ENCODE measurements around the gene GPR161. TPM values are rescaled to one million over a fixed set of nuclear protein-coding genes. Genes with fewer than 3 reads are reported as not detected.

The GPR161 gene
- total and polyA plus RNA-seq, 12 donors: 0.93 to 3.3 (median 2.3) TPM

DNA sequence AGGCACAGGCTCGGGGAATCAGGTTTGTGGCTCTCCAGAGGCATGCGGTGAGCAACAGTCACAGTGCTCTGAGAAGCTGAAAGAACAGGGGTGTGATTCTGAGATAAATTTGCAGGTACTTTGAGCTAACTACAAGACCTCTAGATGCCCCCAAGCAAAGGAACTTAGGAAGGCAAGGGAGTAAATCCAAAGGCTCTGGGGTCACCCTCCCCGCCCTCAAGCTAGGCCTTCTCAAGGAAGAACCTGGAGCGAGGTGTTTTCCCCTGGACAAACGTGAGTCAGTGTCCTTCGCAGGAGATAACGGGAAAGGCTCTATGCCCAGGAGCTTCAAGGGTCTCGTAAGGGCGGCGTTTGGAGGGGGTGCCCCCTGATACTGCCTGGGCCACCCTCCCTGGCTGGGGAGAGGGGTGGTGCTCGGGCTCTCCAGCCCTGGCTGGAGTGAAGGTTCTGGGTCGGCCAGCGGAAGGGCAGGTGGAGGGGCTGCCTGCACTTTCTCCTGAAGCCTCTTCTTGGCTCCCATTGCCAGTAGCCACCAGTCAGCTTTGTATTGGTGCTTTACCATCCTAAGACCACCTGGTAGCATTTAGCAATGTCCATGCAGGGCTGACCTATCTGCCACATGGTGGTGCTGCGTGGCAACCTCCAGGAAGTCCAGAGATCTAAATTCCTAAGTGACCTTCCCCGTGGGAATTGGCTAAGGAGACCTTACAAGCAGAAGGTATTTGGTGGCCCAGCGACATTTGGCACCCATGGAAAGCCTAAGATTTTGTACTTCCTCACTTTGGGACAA, 44.0 kb downstream of the GPR161 start:
- Histone ChIP-seq H3K27ac (no peak overlapping the region), H3K4me3 (no peak overlapping the region), H3K4me1 (peaks cover 0 to 4% (median 0%) of the 10 kb centered on the region in 9 donors), H3K27me3 (no peaks in the 10 kb centered on the region), H3K36me3 (peaks cover 0 to 18% (median 0%) of the 10 kb centered on the region in 9 donors), H3K9me3 (no peaks in the 10 kb centered on the region)
- WGBS, 2 donors: 86 to 87% methylated on average over 16 of the region's 16 CpGs
- DNase-seq (no peak), ATAC-seq (peak in 4 of 8 donors; percentile 22 to 57 (median 34))
- TF ChIP-seq, protein P1, sequence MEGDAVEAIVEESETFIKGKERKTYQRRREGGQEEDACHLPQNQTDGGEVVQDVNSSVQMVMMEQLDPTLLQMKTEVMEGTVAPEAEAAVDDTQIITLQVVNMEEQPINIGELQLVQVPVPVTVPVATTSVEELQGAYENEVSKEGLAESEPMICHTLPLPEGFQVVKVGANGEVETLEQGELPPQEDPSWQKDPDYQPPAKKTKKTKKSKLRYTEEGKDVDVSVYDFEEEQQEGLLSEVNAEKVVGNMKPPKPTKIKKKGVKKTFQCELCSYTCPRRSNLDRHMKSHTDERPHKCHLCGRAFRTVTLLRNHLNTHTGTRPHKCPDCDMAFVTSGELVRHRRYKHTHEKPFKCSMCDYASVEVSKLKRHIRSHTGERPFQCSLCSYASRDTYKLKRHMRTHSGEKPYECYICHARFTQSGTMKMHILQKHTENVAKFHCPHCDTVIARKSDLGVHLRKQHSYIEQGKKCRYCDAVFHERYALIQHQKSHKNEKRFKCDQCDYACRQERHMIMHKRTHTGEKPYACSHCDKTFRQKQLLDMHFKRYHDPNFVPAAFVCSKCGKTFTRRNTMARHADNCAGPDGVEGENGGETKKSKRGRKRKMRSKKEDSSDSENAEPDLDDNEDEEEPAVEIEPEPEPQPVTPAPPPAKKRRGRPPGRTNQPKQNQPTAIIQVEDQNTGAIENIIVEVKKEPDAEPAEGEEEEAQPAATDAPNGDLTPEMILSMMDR (IDR thresholded peaks at IDR 0.05): peak in 7 of 9 donors; percentile 26 to 49 (median 37)
- intact Hi-C loops (cut with DNase I): loop anchor here in 2 of 10 donors (5.0 to 10.0 kb wide), 3 partner anchors 52 to 232 kb away; no protein-coding TSS in a partner anchor

DNA sequence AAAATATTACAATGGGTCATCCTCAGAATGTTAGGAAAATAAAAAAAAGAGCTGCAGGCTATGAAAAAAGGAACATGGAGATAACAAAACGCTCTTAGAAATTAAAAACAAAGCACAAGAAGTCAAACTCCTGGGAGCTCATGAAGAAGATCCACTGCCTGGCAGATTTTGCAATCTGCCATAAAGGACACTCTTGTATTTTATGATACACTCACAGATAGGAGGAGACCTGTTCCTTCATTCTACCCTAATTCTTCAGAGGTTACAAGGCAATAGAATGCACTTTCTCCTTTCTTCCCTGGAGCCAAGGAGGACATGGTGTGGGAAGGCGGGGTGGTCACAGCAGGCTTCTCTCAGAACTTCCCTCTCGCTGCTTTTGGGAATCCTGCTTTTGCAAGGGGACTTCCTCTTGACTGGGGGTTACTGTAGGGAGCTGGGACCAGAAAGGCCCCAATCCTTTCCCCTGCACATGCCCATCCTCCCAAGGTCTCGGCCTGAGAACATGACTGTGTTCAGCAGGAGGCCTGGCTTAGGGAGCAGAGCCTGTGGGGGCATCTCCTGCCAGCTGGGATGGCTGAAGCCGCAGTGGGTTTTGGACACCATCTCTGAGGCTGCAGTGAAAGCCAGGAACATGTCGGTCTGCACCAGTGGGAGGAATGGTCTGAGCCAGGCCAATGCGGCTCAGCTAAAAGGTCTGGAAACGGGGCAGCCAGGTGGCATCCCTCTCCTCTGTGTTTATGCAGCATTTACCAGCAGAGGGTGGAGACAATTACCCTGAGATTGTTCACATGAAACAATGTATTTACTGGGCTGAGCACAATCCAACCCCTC, 44.8 kb downstream of the GPR161 start:
- Histone ChIP-seq H3K27me3 (no peaks in the 10 kb centered on the region), H3K4me3 (no peak overlapping the region), H3K36me3 (peaks cover 0 to 26% (median 0%) of the 10 kb centered on the region in 9 donors), H3K9me3 (no peaks in the 10 kb centered on the region), H3K27ac (no peak overlapping the region), H3K4me1 (peaks cover 0 to 4% (median 0%) of the 10 kb centered on the region in 9 donors)
- no peak for ATAC-seq
- TF ChIP-seq, protein P1 (IDR thresholded peaks at IDR 0.05): no peak
- intact Hi-C loops (cut with DNase I): loop anchor here in 2 of 10 donors (5.0 to 10.0 kb wide), 3 partner anchors 53 to 233 kb away; no protein-coding TSS in a partner anchor
- no peak for DNase-seq
- 86 to 90% methylated on average over 8 of the region's 8 CpGs for WGBS, 2 donors

DNA sequence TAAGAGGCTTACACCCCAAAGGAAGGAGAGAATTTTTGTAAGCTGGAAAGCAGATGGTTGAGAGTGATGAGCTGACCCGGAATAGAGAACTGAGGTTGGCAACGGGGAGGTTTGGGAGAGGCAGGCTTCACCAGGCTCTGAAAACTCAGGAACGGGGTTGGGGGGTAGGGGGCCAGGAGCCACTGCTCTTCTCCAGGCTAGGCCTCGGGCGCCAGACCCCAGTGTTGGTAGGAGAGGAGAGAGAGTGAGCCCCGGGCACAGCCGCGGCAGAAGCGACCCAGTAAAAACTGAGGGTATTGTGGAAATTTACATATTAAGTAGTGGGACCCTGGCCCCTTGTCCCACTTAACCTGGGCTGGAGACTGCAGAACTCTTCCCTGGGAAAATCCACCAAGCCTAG, 45.7 kb downstream of the GPR161 start:
- peaks cover 0 to 11% (median 3%) of the 10 kb centered on the region in 9 donors for H3K4me1 ChIP-seq
- intact Hi-C loops (cut with DNase I): loop anchor here in 2 of 10 donors (5.0 to 10.0 kb wide), 3 partner anchors 54 to 234 kb away; no protein-coding TSS in a partner anchor
- H3K9me3 ChIP-seq: no peaks in the 10 kb centered on the region
- H3K27ac ChIP-seq: no peak overlapping the region
- no peaks in the 10 kb centered on the region for H3K27me3 ChIP-seq
- DNase-seq (no peak), ATAC-seq (no peak)
- TF ChIP-seq, protein P1 (IDR thresholded peaks at IDR 0.05): no peak
- 97 to 98% methylated on average over 9 of the region's 9 CpGs for WGBS, 2 donors
- H3K36me3 ChIP-seq: peaks cover 0 to 20% (median 0%) of the 10 kb centered on the region in 9 donors
- no peak overlapping the region for H3K4me3 ChIP-seq

DNA sequence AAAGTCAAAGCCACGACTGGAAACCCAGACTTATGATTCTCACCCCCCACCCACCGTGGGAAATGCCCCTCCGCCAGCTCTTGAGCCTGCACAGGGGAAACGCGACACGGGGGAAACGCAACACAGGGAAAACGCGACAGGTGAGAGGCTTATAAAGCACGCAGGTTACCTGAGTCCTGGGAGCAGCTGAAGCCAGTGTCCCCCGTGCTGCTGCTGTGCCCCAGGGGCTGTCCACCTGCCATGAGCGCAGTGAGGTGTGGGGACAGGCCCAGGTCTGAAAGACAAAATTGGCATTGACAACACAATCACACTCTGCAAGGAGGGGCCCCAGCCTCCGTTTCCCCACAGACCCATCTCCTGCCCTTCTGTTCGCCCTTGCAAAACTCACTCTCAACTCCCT, 46.3 kb downstream of the GPR161 start:
- peaks cover 0 to 20% (median 0%) of the 10 kb centered on the region in 9 donors for H3K36me3 ChIP-seq
- no peak for ATAC-seq
- 94 to 95% methylated on average over 14 of the region's 14 CpGs for WGBS, 2 donors
- no peak for DNase-seq
- TF ChIP-seq, protein P1 (IDR thresholded peaks at IDR 0.05): no peak
- no peak overlapping the region for H3K27ac ChIP-seq
- no peak overlapping the region for H3K4me3 ChIP-seq
- intact Hi-C loops (cut with DNase I): loop anchor here in 2 of 10 donors (5.0 to 10.0 kb wide), 3 partner anchors 54 to 234 kb away; no protein-coding TSS in a partner anchor
- H3K9me3 ChIP-seq: no peaks in the 10 kb centered on the region
- H3K27me3 ChIP-seq: no peaks in the 10 kb centered on the region
- peaks cover 0 to 15% (median 8%) of the 10 kb centered on the region in 9 donors for H3K4me1 ChIP-seq

Data from heart right ventricle (tissue), 16 donors.